ENCODE results near the gene PRXL2C.

GRCh38 chr9:96691326-96691725 lies 36.2 kb upstream of the PRXL2C start:
- TF ChIP-seq, protein P1, sequence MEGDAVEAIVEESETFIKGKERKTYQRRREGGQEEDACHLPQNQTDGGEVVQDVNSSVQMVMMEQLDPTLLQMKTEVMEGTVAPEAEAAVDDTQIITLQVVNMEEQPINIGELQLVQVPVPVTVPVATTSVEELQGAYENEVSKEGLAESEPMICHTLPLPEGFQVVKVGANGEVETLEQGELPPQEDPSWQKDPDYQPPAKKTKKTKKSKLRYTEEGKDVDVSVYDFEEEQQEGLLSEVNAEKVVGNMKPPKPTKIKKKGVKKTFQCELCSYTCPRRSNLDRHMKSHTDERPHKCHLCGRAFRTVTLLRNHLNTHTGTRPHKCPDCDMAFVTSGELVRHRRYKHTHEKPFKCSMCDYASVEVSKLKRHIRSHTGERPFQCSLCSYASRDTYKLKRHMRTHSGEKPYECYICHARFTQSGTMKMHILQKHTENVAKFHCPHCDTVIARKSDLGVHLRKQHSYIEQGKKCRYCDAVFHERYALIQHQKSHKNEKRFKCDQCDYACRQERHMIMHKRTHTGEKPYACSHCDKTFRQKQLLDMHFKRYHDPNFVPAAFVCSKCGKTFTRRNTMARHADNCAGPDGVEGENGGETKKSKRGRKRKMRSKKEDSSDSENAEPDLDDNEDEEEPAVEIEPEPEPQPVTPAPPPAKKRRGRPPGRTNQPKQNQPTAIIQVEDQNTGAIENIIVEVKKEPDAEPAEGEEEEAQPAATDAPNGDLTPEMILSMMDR (IDR thresholded peaks at IDR 0.05), result no peak
- no peak for TF ChIP-seq EZH2 (IDR thresholded peaks at IDR 0.05; ENCODE audit: borderline replicate concordance, insufficient read depth, low read depth, low read length, poor library complexity, severe bottlenecking)

Measured in B cell (primary cell).